HG03558 (cell line): ENCODE results near the gene SEMA4D.

Source experiments
- ATAC-seq: cut with Tn5 transposase; IDR thresholded peaks from one replicate; pipeline ENCODE4 v1.9.1; 2021; ENCODE audit warnings: moderate number of reproducible peaks; ENCODE audit not compliant: unreplicated experiment; ENCODE audit errors: extremely low read depth

SEMA4D gene

DNA sequence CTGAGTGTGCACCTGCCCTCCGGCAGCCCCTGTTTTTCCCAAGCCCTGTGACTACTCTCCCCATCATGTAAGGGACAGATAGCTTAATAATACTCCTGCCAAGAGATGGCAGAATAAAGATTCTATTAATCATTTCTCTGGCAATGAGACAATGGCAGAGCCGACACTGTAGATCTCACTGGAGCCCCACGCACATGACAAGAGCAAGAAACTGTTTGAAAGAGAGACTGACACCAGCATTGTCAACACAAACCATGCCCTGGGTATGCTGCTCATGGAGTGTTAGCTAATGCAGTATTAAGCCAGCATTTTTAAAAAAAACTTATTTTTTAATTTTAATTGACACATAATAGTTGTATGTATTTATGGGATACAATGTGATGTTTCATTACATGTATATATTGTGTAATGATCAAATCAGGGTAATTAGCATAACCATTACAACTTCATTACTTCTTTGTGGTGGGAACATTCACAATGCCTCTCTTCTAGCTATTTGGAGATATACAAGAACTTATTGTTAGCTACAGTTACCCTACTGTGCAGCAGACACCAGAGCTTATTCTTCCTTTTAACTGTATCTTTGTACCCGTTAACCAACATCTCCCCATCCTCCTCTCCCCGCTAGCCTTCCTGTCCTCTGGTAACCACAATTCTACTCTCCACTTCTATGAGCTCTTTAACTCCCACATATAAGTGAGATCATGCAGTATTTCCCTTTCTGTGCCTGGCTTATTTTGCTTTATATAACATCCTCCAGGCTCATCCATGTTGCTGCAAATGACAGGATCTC lies 31.5 kb upstream of the SEMA4D start:
- ATAC-seq = no peak

DNA sequence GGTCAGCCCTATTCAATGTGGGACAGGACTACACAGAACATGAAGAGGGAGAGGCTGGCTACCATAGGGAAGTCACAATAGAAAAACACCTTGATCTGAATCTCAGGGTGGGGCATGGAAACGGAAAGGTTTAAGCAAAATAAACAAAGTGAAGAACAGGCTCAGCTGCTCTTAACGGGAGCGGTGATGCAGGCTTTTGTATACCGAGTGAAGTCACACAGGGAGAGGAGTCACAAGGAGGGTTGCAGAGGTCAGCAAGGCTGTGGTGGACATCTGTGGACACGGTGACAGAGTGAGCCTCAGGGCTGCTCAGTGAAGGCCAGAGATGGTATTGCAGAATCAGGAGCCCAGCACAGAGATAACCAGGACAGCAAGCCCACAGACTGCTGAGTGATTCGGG lies 30.6 kb upstream of the SEMA4D start:
- no peak for ATAC-seq

DNA sequence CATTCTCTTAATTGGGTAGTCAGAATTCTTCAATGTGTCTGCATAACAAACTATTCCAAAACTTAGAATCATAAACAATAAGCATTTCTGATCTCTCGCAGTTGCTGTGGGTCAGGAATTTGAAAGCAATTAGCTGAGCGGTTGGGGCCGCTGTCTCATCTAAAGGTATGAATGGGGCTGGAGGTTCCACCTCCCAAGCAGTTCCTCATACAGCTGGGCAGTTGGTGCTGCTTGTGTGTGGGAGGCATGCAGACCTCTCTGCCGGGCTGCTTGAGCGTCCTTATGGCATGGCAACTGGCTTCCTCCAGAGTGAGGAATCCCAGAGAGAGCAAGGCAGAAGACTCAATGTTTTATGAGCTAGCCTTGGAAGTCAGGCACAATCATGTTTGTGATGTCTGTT lies 30.2 kb upstream of the SEMA4D start:
- no peak for ATAC-seq

DNA sequence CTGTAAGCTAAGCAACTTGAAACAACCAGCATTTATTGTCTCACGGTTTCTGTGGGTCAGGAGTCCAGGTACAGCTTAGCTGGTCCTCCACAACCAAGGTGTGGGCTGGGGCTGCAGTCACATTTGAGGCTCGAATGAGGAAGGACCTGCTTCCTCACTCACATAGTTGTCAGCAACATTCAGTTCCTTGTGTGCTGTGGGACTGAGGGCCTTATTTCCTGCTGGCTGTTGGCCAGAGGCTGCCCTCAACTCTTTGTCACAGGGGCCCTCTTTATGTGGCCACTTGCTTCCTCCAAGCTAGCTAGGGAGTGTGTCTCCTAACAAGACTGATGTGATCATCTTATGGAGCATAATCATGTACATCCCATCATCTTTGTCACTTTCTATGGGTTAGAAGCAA lies 29.2 kb upstream of the SEMA4D start:
- no peak for ATAC-seq

DNA sequence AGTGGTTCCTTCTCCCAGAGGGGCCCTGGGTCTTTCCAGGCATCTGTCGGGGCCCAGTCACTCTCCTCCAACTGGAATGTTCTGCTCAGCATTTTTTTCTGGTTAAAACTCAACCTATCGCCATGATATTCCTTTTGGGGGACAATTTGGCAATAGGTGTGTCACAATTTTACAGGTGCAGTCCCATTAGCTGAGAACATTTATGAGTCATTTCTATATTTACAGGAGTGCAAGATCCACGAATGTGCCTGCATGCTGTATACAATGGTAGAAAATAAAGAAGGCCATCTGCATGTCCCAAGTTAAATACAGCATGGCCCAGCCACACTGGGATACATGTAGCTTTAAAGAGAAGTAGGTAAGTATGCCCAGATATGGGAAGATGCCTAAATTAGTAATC lies 28.8 kb upstream of the SEMA4D start:
- no peak for ATAC-seq

DNA sequence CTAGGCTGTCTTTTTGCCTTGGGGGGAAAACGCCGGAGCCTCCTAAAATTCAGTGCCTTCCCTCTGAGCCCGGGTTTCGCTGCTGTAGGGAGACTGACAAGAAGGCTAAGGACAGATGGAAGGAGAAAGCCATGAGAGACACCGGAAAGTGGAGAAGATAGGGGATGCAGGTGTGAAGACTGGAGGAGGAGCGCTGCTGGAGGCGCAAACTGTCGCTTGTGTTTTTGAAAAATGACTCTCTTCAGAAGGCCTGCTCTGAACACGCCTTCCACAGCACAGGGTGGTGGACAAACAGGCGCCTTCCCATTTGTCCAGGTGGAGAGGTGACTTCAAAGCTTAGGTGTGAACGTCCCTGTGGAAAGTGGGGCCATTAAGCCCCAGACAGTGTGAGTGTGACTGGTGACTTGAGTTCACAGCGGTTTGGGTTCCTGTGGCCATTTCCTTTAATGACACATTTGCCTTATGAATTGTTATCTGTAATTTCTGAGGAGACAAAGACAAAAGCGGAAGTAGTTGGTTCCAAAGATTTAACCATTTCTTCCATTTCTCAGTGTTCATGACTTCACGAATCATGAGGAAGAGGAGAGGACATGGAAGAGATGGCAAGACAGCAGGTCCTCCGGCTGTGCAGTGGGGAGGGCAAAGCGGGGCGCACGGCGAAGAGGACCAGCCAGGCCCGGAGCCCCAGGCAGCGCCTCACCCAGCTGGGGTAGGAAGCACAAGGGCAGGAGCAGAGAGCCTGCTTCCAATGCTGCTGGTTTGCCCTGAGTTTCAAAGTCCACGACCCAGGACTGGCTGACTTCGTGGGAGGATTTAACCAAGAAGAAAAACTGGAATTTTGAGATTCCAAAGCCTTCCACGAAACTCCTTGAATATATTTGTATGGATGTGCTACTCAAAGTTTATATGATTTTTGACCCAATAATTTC lies 27.8 kb upstream of the SEMA4D start:
- no peak for ATAC-seq

DNA sequence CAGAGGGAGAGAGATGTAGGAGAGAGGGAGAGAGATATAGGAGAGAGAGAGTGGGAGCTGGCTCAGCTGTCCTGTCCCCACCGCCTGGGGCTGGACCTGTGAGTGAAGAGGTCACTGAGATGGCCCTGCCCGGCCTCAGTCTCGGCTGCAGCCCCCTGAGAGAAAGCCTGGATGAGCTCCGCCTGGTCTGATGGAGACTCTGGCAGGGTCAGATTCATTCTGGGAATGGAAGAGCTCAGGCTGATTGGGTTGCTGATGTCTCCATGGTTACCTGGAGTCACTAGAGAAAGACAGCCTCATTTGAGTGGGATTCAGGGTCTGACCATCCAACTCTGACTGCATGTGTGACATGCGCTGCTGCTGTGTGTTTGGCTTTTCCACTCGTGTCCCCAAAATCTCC lies 27.1 kb upstream of the SEMA4D start:
- no peak for ATAC-seq

DNA sequence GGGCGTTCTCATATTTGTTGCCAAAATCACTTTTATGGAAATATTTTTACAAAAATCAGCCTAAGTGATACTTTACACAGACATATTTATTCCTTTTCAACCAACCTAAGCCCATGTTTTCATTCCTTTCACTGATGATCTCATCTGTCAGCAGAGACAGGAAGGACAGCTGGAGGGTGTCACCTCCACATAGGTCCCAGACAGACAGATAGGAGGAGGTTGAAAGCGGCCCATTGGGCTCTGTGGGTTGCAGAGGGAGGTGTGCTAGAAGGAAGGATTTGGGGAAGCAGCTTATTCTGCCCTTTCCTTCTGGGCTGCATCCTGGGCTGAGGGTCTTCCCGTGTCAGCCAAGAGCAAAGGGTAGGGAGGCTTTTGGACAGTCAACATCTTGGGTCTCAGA lies 26.0 kb upstream of the SEMA4D start:
- no peak for ATAC-seq

DNA sequence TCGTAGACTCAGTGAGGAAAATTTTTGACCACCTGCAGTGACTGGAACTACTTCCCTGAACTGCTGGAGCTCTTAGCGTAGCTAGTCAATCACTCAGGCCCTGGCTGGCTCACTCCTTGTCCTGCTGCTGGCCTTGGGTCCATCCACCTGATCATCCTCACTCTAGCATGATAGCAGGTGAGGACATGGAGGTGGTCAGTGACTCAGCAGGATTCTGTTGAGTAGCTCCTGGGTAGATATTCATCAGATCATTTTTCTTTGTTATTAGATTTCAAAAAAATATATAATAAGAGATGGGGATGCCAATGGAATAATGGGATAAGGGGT lies 25.0 kb upstream of the SEMA4D start:
- no peak for ATAC-seq

DNA sequence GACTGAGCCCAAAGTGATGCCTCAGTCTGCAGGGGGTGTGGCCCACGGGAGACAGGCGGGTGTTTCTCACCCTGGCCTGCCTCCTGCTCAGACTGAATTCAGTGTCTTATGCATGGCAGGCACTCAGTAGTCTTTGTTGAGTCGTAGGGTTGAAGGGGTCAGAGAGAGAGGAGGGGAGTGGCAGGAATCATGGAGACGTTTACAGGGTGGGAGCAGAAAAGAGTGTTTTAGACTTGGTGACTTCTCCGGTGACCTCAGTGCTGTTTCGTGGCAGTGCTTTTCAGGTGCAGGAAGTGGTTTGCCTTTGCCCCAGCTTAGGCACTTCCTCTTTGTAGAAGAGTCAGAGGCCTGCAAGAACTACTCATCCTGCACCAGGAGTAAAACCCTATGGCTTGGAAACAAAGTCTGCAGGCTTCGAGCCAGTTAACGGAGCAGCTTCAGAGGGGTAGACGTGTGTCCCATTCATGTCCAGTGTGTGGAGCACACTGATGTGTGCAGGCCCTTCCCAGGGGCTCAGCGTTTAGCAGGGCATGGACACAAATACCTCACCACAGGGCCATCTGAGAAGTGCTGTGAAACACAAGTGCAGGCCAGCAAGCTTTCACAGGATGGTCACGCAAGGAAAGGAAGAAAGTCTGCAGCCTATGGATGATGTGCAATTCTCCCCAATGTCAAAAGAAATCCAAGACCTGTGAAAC lies 24.5 kb upstream of the SEMA4D start:
- ATAC-seq = peak; percentile 85

DNA sequence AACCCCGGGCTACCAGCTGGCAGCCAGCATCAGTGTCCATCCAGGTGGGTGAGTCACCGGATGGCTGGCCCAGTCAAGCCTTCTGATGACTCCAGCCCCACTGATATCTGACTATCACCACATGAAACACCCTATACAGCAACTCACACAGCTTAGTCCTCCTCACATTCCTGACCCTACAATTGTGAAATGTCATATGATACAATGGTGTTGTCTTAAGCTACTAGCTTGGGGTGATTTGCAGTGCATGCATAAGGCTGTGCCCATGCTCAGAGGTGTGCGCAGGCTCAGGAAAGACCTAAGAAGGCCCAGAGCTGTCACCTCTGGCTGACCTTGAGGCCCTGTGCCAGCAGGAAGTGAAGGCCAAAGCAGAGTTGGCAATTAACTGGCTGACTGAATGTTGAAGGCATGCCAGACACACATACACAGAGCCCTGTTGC lies 21.5 kb upstream of the SEMA4D start:
- no peak for ATAC-seq

DNA sequence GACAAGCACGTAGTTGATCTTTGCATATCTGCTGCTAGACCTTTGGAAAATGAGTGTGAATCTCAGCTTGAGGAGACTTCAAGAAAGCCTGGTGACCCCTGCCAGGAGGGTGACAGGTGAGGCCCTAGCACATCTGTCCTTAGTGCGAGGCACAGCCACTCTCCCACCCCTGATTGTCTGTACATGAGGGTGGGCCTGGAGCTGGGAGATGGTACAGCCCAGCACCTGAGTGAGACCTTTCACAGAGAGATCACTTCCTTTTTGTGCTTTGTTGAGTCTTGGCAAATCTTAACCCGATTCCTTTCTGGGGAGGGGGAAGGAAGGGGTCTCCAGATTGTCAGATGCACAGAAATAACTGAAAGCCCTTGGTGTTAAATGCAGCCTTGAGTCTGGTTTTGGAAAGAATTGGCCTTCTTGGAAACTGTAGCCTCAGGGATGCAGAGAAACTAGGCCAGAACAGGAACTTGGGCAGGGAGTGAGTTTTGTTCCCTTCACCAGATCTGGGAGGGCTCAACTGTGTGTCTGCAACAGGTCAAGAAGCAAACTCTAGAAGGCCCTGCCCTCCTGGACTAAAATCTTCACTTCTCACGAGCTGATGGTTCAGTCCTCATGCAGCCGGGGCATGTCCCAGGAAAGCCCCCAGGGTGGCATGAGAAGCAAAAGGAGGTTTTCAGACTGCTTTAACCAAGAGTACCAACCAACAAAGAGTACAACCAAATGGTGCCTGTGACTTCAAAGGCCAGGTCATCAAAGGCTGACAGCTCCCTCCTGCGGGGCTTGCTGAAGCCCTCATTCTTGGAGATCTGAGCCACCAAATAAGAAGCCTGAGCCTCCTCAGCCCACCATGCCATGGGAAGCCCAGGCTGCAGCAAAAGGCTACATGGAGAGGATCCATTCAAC lies 20.8 kb upstream of the SEMA4D start:
- no peak for ATAC-seq

DNA sequence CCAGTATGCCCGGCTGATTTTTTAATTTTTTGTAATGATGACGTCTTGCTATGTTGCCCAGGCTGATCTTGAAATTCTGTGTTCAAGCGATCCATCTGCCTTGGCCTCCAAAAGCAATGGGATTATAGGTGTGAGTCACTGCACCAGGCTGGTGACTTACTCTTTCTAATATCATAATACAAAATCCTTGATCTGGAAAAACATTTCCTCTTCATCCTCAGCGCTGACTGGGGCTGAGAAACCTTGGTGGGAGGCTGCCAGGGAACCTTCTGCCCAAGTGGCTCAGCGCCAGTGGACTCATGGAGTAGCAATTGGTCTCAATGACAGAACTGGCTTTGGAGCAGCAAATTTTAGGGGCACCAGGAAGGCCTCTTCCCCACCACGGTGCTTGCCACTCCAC lies 17.5 kb upstream of the SEMA4D start:
- ATAC-seq = no peak

DNA sequence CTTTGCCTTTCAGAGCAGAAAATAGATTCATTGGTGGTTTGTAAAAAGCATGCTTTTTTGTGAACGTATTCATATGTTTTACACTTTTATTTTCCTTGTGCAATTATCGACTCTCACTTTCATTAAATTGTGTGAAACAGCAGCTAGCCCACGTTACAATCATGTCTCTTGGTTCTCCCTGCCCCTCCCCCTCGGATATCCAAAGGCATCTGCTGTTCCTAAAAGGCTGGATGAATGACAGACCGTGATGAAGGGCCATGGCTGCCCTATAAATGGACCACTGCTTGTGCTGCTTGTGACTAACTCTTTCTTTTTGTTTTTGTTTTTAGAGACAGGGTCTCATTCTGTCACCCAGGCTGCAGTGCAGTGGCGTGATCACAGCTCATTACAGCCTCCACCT lies 17.0 kb upstream of the SEMA4D start:
- no peak for ATAC-seq

DNA sequence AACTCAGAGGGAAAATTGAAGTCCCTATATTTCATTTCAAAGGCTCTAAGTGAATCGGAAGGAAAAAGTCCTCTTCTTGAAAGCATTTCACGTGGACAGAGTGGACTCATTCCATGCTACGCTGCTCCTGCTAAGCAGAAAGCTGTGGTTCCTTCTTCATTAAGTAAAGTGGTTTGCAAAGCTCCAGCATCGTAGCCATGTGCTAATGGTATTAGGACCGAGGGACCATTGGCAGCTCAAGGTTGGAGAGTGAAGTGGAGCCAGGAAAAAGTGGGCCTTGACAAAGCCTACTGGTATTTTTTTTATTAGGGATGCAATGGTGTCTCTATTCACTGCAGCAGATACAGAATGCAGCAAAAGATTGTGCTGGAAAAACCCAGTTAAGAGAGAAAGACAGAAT lies 16.4 kb upstream of the SEMA4D start:
- no peak for ATAC-seq

DNA sequence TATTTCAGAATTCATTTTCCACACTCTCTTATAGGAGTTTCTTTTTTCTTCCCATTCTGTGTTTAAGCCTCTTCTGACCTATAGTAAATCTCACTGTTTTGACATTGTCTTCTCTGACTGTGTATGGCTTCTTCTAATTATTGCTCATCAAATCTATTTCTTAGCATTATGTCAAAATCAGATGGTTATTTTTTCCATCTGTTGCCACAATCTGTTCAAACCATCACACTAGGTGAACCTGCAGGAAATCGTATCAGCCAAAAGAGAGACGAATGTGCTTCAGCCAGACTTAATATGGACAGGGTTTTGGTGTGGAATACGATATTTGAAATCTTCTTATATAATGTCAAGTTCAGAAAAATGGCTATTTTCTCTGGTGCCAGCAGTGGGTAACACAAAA lies 15.9 kb upstream of the SEMA4D start:
- ATAC-seq = no peak

DNA sequence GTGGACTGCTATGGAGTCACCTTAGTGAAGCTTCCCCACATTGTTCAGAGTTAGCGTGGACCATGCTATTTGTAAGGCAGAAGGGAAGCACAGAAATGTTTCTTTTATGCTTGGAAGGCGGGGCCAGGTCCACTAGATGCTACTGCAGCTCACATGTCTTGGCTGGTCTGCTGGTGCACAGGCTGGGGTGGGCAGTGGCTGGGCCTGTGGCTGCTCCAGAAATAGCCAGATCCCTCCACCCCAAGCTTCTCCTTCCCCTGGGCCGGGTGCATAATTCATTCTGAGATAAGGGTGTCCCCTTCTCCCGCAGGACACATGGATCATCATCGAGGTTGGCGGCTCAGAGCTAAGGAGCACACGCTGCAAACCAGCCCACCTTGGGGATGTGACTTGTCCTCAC lies 14.5 kb upstream of the SEMA4D start:
- ATAC-seq = no peak

DNA sequence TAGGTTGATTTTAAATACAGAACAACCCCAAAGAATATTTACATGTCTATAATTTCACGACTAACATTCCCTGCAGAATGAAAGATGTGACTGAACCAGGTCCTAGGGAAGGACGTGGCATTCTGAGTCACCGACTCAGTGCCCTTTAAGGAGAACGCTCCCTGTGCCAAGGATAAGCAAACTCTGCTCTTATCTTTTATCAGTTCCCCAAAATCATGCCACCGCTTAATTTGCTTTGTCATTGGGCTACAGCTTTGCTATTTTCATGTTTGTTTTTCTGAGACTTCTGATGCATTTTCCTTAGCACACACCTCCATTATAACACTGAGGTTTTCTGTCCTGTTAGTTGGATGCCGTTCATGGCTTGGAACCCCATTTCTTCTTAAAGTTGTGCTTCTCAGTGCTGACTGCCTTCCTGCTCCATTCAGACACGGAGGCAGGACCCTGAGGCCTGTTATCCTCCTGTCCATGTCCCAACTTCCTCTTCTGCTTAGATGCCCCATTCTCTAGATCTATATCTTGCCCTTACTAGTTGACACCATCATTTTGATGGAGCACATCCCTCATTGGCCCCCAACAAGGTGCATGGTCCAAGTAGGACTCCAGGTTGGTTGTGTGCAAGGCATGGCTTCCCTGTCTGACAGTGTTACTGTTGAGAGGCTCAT lies 11.2 kb upstream of the SEMA4D start:
- no peak for ATAC-seq

DNA sequence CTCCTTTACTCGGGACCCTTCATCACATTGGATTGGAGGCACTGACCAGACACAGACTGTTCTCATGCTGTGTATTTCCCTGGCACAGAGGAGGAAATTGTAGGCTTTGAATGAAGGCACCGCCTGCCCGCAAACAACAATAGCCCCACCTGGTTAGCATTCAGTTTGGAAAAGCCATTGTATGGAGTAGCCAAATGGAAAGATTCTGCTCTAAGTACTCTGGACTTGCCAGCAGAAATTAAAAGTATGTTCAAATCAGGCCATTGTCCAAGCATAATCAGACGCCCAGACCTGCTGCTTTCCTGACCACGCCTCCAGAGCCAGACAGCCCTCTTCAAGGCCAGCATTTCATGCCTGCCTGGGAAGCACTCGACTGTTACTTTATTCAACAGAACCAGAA lies 8.0 kb upstream of the SEMA4D start:
- ATAC-seq = no peak

DNA sequence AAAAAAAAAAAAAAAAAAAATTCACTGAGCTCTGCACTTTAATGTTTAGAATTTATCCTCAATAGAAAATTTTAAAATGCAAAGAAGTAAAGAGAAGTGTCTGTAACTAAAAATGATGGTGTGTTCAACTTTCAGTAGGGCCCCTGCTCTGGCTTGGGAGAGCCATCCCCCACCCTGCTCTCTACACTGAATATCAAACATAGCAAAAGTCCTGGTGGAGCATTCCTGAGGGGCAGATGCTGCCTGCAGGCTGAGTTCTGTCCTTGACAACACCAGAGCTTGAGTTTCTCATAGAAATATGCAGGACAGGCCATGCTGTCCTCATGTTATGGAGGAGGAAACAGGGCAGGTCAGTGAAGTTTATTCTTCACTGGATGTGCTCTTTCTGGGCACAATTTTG lies 7.1 kb upstream of the SEMA4D start:
- no peak for ATAC-seq
